Stimulated activated CD8-positive, alpha-beta memory T cell treated with anti-CD3 and anti-CD28 coated beads, Interleukin-12 subunit alpha, Interleukin-12 subunit beta, amount 100 ng/mL, for 1 hour (primary cell): ENCODE measurements around the gene CXCL16.
"Not testable (repeated sequence)": the region's sequence is repeated elsewhere in the genome, so short reads cannot be mapped to it uniquely, and the experiment has no call there.

Experiments
- DNase-seq: peaks from one replicate; pipeline ENCODE4 v3.0.0-alpha.2; 2020; ENCODE audit warnings: low read depth

CXCL16 gene

GRCh38 chr17:4696437-4696805, 43.3 kb downstream of the CXCL16 start:
- no peak for DNase-seq

GRCh38 chr17:4693416-4693815, 46.3 kb downstream of the CXCL16 start:
- DNase-seq: no peak

- DNase-seq: no peak
These were observed 48.0 kb downstream of the CXCL16 start for GRCh38 chr17:4691686-4692085.

- no peak for DNase-seq
These were observed 49.0 kb downstream of the CXCL16 start for GRCh38 chr17:4690745-4691144.

GRCh38 chr17:4689872-4690271, 49.9 kb downstream of the CXCL16 start:
- not testable (repeated sequence) for DNase-seq

- DNase-seq: not testable (repeated sequence)
These were observed 56.0 kb downstream of the CXCL16 start for GRCh38 chr17:4683739-4684138.
